Kidney tubule cell (primary cell): ENCODE results near the gene DSCAML1.

ENCODE experiments used
- DNase-seq: peaks from one replicate; pipeline ENCODE4 v3.0.0-alpha.2; 2018; ENCODE audit warnings: low spot score

DSCAML1 gene

GRCh38 chr11:117489999-117490679 lies 306.9 kb downstream of the DSCAML1 start:
- no peak for DNase-seq

GRCh38 chr11:117488996-117489952 lies 307.7 kb downstream of the DSCAML1 start:
- no peak for DNase-seq

- no peak for DNase-seq
Measured at GRCh38 chr11:117486059-117486458, 311.0 kb downstream of the DSCAML1 start.

GRCh38 chr11:117484156-117484555 lies 312.9 kb downstream of the DSCAML1 start:
- DNase-seq = no peak

GRCh38 chr11:117483372-117483771 lies 313.6 kb downstream of the DSCAML1 start:
- DNase-seq = no peak

DNA sequence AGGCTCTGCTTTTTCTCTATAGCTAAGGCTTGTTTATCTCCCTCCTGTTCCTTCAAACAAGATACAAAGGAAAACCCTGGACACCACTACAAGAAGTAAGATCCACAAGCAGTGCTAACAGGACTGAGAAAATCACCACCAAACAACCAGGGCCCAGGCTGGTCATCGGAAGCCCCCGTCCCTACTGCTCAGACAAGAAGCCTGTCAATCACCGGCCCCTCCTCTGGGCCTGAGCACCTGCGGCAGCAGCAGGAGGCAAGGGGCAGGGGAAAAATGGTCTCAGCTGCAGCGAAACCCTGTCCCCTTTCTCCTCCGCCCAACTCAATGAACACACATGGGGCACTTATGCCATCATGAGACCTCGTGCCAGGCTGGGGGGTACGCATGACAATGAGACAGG lies 314.1 kb downstream of the DSCAML1 start:
- DNase-seq = no peak

DNA sequence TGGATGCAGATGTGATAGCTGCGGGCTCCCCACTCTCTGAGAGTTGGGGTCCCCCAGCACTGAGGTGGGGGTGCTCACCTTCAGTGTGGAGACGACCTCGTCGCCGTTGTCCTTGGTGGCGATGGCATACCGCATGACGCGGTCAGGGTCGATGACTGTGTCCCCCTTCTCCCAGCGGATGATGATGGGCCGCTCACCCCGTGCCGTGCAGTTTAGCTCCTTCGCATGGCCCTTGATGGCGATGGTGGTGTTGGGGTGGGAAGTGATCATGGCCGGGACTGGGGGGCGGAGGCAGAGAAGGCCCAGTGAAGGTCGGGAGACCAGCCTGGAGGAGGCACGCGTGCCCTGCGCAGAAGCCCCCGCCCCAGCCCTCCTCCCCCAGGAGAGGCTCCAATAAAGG lies 315.1 kb downstream of the DSCAML1 start:
- DNase-seq = no peak

DNA sequence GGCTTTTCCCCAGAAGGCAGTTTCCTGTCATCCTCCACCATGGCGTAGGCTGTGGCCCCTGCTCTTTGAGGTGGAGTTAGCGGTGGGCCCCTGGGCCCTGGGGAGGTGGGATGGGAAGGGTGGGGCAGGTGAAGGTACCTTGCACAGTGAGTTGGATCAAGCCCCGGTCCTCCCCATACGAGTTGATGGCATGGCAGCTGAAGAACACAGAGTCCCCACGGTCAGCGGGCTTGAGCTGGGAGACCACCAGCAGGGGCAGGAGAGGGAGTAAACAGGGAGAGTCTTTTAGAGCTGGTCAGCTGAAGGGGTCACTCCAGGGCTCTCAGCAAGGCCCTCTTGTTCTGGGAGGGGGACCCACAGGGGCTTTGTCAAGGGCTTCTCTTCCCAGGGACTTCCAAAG lies 316.0 kb downstream of the DSCAML1 start:
- no peak for DNase-seq

DNA sequence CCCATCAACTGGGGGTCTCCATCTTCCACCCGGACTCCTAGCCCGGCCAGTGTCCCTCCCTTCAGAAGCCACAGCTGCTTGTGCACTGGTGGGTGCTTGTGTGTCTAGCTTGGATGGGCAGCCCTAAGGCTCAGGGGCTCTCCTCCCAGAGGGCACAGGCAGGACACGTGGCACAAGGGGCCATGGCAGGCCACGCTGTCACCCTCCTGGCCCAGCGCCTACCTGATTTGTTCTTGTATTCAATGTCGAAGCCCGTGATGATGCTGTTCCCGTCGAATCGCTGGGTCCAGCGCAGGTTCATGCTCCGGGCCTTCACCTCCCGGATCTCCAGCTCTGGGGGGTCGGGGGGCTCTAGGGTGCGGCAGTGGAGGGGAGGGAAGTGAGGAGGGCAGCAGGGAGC lies 316.8 kb downstream of the DSCAML1 start:
- DNase-seq = no peak

DNA sequence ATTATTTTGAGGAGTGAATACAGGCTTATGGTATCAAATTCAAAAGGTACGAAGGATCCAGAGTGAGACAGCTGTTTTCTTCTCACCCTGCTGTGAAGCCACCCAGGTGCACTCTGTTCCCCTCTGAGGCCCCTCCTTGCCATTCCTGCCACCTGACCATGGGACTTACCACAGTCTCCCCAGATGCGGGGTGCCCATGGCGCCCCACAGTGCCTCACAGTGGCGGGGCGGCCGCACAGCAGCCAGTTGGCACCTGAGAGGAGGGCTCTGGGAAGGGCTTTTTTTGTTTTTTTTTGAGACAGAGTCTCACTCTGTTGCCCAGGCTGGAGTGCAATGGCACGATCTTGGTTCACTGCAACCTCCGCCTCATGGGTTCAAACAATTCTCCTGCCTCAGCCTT lies 317.6 kb downstream of the DSCAML1 start:
- no peak for DNase-seq

GRCh38 chr11:117478926-117479325 lies 318.1 kb downstream of the DSCAML1 start:
- DNase-seq = no peak

DNA sequence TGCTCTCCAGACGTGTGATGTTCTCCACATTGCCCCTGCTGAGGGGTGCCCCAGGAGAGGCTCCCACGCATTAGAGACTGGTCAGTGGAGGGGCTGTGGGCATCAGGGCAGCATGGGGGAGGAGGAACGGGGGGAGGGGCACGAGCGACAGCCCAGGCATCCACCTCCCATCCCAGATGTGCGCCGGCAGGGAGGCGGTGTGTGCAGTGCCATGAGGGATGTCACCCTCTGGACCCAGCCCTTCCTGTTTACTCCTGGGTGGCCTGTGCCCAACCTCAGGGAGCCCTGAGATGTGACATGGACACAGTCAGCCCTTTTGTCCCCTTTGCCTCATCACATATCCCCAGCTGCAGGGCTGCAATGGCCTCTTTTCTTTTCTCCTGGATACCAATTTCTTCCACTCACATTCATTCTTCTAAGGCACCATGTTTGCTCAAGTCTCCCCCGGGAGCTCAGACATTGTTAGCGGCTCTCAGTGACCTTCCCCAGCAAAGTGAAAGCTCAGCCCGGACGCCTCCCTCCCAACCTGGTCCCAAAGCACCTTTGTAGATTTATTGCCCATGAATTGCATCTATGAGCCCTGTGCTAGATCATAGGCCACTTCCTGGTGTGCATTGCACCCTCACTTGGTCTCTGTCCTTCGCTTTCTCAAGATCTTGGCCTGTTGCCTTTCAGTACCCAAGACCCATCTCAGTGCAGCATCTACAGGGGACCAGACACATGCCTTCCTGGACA lies 318.7 kb downstream of the DSCAML1 start:
- DNase-seq = no peak

DNA sequence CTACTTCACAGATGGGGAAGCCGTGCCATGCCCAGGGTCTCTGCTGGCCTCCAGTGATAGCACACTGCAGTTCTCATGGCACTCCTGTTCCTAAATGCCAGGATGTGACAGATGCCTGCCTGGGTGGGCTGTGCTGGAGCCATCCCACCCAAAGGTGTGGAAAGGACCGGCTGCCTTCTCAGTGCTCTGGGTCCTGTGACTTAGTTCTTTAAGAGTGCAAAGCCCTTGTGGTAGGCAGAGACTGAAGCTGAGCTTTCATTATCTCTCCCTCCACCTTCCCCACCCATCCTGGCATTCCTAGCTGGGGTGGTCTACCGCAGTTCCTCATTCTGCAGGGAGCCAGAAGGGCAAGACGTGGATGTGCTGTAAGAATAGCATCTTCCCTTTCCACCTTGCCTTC lies 319.3 kb downstream of the DSCAML1 start:
- DNase-seq = no peak

DNA sequence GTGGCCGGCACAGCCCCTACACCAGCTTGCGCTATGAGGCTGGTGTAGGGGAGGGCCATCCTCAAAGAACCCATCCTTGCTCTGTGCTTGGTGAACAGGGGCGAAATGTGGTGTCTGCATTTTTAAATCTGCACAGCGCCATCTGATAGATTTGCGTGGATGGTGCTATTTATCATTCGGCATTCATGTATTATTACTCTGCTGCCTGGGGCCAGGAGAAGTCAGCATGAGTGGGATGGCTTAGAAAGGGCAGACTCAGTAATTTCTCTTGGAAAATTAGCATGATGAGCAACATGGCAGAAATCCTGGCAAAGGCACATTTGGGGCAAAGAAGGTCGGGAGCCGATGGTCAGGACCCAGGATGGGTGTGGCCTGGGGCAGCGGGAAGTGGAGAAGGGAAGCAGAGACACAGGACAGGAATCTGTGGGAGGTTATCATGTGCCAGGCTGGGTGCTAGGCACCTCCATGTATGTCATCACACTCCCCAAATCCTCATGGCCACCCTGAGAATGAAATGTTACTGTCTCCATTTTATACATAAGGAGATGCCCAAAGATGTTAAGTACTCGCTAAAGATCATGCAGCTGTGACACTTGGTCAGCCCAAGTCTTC lies 320.4 kb downstream of the DSCAML1 start:
- DNase-seq = no peak

DNA sequence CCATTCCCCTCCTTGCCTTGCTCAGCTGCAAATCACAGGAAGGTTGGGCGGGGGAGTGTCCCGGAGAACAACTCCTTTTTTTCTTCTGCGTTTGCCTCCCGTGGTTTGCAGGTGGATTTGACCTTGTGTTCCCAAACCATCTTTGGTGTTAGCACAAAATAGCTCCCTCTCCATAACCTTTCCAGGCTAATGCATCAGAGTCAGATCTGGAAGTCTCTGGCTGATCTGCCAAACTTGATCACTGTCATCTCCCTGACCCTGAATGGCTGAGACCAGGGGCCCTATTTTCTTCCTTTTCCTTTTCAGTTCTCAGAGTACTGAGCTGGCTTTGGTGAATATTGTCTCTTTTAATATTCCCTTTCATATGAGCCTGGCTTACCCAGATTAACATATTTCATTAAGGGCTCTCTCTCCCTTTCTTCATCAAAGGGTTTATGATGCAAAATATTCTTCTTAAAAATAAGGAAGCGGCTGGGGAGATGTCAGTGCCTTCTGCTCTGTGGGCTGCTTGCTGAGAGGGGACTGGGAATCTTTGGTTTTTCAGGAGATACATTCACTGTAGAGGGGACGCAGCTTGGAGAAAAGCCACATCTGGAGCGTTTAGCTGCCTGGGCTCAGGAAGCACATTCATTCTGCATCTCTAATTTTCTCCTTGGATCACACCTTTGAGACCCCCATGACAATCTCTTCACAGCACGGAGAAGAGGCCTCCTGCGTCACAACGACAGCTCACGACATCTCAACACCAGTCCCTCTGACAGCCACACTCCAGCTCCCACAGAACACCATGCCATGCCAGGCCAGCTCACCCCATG lies 321.1 kb downstream of the DSCAML1 start:
- no peak for DNase-seq

DNA sequence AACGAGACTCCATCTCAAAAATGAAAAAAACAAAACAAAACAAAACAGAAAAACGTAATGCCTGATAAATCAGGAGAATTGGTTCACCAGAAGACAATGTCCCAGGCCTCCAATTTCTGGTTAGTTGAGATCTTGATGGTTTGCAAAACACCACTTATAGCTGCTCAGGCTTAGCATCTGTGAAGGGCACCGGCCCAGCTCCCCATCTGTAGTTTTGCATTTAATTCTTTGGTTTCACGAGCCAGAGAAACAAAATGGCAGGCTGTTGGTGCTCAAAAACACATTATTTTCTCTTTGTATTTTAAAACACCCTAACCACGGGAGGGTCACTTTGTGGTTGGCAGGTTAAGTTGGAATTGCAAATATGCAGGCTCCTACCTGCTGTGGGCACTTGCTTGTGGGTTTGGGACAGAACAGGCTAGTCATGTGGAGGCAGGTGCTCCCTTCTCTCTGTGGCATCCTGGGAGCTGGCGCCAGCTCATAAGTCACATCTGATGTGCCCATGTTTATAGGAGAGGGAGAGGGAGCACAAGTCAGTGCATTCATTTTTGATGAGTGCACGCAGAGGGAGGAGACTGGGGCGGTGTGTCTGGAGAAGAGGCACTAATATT lies 323.4 kb downstream of the DSCAML1 start:
- peak; percentile 62 for DNase-seq

- no peak for DNase-seq
Measured at GRCh38 chr11:117471776-117472175, 325.2 kb downstream of the DSCAML1 start.

- no peak for DNase-seq
Measured at GRCh38 chr11:117470576-117470975, 326.4 kb downstream of the DSCAML1 start.

- DNase-seq = no peak
Measured at GRCh38 chr11:117468888-117469287, 328.1 kb downstream of the DSCAML1 start.

DNA sequence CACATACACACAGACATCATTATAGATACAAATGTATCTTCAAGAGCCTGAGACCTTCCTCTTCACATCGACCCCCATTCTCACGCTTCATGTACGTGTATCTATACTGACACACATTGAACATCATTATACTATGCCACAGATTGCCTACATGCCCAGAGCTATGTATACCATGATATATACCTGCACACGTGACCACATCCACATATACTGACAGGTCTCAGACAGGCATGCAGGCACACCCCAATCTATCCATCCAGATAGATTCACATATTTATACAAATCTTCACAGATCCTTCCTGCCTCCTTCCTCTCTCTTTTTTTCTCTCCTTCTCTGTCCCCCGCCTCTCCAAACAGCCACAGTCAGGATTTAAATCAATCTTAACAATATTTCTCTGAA lies 329.2 kb downstream of the DSCAML1 start:
- DNase-seq = no peak

DNA sequence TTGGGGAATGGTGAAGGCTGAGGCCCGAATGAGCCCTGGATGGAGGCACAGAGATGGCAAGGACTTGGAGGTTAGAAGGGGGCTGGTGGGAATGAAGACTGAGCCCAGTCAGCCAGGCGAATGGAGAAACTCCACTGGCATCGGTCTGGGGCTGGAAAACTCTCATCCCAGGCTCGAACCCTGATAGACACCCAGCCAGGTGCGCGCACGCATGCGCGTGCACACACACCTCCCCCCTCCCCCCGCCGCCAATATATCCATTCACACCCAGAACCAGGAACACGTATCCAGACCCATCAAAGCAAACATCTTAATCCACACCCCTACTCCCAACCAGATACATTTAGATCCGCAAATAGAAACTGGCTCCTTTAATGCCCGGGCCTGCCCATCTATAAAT lies 330.1 kb downstream of the DSCAML1 start:
- no peak for DNase-seq
